GM19043 (cell line): Measurements from ENCODE around the gene ANKS1A.

Source experiments
- ATAC-seq: cut with Tn5 transposase; IDR thresholded peaks from one replicate; pipeline ENCODE4 v1.9.1; 2021; ENCODE audit warnings: low read depth; ENCODE audit not compliant: unreplicated experiment

Gene ANKS1A

DNA sequence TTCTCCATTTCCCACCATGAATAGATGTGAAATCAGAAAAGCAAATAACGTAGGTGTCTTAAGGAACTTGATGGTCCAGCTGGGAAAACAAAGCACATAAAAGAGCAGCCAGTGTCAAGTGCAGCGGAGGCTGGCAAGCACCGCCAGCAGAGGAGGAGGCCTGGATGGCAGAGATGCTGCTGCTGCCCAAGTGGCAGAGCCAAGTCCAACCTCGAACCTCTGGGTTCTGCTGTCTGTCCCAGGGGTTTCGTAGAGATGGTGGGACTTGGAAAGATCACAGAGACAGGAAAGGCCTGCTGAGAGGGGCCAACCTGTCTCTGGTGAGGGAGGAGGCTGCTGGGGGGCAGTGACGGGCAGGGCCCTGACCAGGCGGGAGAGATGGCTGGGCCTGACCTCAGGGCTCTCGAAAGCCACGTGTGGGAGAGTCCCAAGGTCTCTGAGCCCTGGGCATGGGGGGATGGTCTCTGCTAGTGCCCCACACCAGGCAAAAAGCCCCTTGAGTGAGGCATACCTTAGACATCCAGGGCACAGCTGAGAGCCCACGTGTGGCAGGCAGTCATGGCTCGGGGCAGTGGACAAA lies 174.7 kb downstream of the ANKS1A start:
- ATAC-seq = no peak

DNA sequence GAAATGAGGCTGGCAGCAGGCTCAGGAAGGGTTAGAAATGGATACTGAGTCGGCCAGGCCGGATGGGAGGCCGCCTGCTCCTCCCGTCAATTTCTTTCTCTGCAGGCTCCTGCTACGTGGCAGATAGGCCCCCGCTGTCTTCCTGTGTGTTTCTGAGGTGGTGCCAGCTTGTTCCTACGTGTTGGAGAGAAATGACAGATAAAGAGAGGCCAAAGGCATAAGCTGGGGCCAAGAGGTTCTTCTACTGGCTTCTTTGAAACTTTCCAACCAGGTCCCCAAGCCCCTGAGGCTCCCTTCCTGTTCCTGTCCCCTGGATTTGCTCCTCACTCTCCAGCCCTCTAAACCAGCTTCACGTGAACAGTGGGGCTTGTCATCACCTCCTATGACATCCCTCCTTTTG lies 175.2 kb downstream of the ANKS1A start:
- ATAC-seq = no peak

DNA sequence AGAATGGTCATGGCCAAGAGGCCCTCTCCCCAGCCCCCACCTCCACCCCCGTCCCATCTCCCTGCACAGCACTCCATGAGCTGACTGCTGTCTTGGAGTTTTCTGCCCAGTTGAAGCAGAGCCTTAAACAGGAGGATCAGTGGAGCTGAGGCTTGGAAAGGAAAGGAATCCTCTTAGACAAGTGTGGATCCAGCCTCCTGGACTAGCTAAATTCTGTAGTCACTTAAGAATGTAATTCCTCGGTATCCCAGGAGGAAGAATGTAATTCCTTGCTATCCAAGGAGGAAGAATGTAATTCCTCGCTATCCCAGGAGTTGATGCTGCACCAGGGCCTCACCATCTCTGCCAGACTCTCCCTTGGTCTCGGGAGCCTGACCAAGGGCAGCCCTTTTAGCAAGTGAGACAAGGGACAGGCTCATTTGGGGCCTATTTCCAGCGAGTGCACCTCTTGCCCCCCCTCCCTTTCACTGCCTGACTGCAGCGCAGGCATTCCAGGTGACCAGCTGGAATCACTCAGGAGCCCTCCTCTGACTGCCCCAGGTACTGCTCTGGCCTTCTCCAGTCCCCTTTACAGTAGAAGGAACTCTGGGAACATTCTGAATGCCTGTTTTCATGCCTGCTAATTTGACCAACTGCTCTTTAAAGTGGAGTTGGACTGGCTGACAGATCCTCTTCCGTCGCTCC lies 175.8 kb downstream of the ANKS1A start:
- no peak for ATAC-seq

DNA sequence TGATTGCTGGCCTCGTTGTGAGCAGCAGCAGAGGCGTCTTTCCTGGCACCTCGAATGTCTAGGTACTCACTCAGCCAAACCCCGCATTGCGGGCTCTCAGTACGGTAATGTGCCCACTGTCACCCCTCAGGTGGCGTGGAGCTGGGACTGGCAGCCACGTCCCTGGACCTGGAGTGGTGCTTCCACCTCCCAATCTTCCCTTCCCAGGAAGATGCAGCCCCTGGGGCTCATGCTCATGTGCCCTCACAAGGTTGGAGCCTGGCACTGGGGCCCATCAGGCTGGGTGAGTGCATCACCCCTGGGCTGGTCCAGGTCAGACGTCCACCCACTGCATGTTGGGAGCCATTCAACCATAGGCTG lies 176.4 kb downstream of the ANKS1A start:
- no peak for ATAC-seq

DNA sequence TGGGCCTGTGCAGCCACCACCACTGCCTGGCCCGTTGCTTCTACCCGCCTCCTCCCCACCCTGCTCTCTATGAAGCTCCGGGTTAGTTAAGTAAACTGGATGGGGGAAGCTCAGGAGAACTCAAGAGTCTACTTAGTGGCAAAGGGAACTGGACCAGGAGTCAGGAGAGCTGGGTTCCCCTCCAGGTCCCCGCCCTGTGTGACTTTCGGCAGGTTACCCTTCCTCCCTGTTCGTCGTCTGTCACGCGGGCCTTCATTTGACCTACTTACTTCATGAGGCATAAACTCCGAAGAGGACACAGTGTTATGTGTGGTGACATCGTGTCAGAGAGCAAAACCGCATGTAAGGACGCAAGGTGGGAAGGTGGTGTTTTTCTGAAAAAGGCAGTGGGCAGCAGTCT lies 176.8 kb downstream of the ANKS1A start:
- no peak for ATAC-seq

DNA sequence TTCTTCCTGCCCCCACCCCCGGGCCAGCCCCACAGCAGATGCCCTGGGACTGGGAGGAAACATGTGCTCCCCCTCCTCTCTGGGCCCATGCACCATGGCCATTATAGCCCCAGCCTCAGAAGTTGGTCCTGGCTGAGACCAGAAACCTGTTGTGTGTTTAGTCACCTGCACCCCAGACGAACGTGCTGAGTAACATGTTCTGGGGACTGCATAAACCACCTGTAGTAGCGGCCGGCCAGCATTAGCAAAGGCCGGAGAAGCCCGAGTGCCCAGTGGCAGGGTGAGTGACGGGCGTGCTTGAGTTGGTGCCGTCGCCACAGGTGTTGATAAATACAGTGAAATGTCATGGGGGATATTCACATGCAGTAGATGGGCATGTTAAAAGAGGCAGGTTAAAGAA lies 178.2 kb downstream of the ANKS1A start:
- ATAC-seq = no peak

DNA sequence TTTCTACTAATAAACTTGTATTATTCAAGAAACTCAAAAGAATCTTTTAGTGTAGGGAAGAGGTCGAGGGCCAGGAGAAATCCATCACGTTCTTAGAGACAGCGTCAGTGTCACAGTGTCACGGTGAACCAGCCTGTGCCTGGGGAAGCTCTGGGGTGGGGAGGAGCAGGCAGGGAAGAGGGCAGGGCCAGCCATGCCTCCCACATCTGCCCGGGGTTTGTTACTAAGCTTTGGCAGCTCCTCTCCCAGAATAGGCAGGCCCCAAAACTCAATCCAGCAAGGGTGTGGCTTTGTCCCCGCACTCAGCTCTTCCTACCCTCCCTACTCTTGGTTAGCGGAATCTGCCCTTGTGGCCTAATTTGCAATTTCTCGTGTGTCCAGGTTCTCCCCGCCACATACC lies 179.2 kb downstream of the ANKS1A start:
- no peak for ATAC-seq

DNA sequence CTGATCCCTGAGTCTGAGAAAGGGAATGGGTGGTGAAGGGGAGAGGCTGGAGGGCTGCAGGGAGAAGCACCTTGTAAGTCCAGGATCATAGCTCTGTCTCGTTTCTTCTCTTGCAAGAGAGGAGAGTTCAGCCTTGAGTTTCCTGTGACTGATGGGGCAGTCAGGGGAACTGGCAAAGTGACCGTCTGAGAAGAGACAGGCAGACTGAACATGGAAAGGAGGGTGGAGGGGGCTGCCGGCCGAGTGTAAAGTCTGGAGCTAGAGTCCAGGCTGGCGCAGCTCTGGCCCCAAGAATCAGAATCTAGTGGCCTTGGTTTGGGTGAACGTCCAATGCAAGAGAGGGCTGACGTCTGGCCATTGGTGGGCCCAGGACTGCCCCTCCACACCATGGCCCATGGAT lies 179.6 kb downstream of the ANKS1A start:
- no peak for ATAC-seq

DNA sequence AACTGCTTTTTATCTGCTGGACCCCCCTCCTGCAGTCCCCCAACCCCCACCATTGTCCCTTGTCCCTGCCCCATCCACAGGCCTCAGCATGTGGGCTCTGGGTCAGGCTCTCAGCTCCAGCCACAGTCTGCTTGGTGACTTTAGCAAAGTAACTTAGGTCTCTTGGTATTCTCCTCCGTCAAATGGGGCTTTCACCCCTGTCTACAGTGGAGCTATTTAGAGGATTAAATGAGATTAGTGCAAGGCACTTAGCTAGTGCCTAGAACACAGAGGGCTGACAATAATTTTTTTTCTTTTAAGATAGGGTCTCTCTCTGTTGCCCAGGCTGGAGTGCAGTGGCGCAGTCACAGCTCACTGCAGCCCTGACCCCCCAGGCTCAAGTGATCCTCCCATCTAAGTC lies 180.2 kb downstream of the ANKS1A start:
- no peak for ATAC-seq

DNA sequence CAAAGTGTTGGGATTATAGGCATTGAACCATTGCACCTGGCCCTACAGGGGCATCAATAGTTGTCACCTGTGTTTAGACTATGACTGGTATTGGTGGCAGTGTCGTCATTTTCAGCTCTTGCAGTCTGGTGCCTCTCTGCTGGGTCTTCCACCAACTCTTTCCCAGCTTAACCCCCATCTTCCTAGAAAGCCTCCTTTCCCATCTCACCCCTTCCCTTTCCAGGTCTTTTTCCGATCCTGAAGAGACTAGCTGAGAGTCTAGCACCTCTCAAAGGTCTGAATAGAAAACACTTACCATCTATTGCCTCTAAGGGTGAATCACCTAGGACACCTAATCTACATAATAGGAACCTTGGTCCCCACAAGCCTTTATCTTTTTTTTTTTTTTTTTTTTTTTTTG lies 181.1 kb downstream of the ANKS1A start:
- no peak for ATAC-seq

DNA sequence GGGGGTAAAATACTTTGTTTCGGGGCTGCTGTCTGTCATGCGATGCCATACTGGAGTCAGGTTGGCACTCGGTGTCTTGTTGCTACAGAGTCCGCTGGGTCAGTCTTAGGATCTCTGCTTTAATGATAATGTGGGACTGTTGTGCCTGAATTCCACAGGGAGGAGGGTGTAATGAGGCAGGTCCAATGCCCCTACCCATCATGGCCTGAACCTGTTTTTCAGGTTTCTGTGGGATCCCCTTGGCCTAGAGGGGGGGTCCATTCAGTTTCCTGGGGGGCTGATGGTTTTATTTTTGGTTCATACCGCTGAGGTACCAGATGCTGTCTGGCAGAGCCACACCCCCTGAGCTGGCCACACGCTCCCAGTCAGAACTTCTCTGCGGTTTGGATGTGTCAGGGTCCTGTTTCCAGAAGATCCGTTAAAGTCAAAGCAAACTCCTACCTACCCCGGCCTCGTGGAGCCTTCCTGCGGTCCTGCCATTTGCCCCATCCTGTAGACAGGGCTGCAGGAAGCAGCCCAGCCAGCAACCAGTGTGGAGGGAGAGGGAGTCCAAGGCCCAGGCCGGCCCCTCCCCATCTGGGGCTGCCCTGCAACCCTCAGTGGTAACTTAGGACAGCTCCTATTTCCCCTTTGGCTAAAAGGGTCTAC lies 182.4 kb downstream of the ANKS1A start:
- ATAC-seq = no peak

DNA sequence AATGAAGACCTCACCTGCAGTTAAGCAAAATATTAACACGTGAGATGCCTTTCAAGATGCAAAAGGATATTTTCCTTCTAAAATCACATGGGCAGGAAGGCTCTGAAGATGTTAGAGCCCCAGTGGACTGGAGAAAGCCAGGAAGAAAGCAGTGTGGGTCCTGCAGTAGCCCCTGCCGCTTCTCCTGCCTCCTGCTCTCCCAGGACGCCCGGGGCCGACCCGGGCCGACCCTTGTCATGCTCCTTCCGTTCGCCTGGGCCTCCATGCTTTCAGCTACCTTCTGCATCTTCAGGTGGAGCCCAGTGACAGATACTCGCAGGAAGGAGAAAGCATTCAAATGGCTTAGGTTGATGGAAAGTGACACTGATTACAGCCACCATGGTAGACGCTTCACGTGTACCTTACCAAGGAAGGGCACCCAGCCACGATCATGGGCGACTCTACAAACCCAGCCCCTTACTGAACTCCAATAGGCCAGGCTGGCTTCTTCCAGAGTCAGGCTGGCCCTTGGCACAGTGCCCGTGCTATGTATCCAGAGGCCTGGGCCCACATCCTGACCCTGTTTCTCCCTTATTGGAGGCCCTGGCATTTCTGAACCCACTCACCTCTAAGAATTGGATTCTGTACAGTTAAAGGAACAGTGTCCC lies 183.1 kb downstream of the ANKS1A start:
- no peak for ATAC-seq

DNA sequence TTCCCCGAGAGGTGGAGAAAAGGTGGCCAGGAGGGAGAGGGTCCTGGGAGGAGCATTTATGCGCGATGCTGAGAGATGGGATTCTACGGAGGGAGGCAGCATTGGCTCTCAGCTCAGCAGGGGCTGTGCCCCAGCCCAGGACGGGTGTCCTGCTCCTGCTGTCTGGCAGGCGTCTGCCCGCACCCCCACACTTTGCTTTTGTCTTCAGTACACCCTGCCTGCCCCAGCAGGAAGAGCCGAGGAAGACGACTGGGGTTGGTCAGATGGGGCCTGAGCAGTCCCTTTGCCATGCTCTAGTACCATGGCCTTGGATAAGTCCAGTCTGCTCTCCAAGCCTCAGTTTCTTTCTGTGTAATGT lies 183.6 kb downstream of the ANKS1A start:
- ATAC-seq = no peak

DNA sequence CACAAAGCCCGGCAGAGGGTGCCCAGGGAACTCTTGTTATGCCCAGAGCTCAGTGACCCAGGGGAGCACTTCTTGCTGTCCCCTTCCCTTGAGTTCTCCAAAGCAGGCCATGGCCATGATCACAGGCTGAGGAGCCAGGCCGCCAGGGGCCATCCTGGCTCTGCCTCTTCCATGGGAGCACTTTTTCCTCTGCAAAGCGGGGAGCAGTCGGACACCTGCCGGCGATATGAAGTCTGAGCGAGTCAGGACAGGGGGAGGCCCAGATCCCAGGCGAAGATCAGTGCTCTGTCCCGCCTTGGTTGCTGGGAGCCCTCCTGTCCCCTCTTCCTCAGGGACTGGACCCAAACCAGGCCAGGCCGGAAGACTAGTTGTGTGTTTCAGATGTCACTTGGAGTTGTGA lies 184.2 kb downstream of the ANKS1A start:
- no peak for ATAC-seq

DNA sequence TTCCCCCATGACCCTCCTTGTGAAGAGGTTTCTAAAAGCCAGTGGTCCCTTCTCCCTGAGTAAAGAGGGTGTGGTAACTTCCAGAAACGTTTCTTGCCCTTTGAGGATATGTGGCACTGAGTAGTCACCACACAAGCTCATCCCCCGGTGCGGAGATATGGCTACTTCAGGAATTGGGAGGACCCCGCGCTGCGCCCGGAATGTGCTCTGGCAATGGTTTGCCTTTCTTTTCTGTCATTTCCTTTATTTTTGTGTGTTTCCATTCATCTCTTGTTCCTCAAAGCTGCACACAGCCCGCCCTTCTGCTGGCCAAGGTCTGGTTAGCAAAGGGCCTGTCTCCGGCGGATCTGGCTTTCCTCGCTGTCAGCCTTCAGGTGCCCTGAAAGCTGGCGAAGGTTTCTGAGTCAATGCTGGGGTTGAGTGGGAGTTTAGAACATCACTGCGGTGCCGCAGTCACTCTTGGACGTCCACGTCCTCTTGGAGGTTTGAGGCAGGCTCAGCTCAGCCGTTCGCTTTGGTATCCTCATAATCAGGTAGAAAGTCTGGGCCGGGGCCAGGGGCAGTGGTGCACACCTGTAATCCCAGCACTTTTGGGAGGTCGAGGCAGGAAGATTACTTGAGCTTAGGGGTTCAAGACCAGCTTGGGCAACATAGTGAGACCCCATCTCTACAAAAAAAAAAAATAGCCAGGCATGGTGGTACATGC lies 184.9 kb downstream of the ANKS1A start:
- no peak for ATAC-seq

DNA sequence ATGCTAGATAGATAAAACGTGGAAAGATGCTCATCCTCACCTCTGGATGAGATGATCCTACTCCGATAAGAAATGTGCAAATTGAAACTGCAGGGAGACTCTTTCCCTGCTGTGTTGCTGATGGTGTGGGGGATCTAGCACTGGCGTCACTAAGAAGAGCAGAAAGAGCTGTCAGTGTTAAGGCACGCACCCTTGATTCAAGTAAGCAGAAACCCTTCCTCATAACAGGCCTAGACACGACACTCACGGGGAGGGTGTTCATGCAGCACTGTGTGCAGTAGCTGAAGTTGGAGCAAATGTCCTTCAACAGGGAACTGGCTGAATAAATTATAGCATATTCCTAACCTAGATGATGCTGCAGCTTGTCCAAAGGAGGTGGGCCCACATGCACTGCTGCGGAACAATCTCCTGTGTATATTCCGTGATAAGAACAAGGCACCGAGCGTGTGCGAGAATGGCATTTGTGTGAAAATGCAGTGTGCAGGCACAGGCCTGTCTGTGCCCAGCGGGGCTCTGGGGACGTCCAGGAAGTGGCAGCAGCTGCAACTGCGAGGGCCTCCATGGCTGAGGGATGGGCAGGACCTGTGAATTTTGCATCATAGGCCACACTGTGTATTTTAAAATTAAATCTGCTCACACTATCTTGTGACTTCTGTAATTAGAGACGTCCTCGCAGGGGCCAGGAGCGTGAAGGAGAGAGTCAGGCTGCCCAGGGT lies 188.1 kb downstream of the ANKS1A start:
- ATAC-seq = no peak

DNA sequence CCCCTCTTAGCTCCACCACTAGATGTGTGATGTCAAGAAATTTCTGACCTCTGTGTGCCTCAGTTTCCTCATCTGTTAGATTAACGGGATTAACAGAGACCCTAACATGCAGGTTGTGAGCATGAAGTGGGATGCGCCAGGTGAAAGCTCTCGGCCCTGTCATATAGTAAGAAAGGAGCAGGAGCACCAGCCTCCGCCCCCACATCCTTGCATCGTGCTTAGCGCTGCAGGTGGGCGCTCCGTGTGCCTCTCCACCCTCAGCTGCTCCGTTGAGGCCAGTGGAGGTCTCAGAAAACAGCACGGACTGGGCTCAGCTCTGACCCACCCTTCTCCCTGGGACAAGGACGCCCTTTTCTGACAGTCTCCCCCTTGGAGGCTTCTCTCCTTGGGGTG lies 188.7 kb downstream of the ANKS1A start:
- ATAC-seq = no peak

DNA sequence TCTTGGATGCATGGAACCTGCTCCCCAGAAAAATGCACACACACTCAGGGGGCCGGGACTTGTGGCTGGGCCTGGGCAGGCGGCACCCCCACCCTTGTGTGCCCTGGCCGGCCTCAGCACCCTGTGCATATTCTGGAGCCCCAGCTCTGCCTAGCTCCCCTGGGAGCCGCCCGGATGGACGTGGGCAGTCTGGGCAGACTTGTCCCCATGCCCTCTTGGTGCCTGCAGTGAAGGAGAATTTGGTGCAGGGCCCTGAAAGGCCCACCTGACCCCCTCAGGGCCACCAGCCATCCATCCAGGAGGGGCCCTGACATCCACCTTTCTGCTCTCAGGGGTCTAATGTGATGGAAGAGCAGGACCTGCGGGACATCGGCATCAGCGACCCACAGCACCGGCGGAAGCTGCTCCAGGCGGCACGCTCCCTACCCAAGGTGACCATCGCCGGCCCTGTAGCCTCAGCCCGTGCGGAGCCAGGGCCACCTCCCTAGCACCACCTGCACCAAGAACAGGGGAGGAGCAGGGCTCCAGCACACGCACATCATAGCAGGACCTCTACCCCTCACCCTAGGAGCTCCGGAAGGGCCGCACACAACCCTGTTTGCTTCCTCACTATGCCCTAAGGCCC lies 189.3 kb downstream of the ANKS1A start:
- ATAC-seq = no peak

DNA sequence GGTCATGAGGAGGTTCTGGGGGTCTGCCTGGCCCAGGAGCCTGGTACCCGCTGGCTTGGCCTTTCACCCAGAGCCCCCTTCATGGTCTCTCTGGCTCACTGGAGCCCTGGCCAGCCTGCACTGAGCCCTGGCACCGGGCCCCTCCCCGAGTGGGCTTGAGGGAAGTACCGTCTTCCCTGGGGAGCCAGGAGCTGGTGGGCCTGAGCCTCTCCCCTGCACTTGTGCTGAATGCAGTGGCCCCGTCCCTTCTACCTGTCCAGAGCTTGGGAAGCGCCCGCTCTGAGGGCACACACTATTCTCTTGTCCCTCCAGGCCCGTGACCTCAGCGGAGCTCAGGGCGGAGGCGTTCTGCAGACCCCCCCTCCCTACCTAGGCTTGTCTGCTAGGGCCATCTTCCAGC lies 189.8 kb downstream of the ANKS1A start:
- ATAC-seq = no peak

DNA sequence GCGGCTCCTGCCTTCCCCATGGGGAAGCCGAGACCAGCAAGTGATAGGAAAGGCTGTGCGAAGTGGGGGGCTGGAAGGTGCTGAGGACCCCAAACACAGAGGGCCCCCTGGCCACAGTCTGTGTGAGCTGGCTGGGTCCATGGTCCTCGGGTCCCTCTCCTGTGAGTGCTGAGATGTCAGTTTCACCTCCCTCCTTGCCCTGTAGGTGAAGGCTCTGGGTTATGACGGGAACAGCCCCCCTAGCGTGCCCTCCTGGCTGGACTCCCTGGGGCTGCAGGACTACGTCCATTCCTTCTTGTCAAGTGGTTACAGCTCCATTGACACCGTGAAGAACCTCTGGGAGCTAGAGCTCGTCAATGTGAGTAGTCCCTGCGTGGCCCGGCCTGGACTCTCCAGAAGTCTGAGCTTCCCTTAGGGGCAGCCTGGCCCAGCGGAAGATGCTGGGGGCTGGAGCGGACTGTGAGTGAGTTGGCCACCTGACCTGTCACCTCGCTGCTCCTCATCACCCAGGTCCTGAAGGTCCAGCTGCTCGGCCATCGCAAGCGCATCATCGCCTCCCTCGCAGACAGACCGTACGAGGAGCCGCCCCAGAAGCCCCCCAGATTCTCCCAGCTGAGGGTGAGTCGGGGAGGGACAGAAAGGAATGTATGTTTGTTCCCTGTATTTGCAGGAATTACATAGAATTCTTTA lies 190.4 kb downstream of the ANKS1A start:
- ATAC-seq = no peak
